H1 (cell line): ENCODE data around the gene MMAB.

ENCODE experiments used
- SP1 ChIP-seq: IDR thresholded peaks from 2 replicates; pipeline ENCODE4 v1.6.1; 2011; ENCODE audit warnings: low read depth, low read length
- TAF1 ChIP-seq: IDR thresholded peaks from 2 replicates; pipeline ENCODE4 v1.6.1; 2011; ENCODE audit warnings: mild to moderate bottlenecking, low read depth, low read length
- TF ChIP-seq, protein P1 (sequence below), 3 experiments: IDR thresholded peaks; 1 replicate in 2 of 3; 2 replicates in 1 of 3; pipeline versions ENCODE4 v1.5.1 to v1.6.1; 2011; ENCODE audit warnings: low read length in 3 of 3, mild to moderate bottlenecking in 3 of 3, inconsistent platforms in 2 of 3, low read depth in 1 of 3, moderate library complexity in 1 of 3; ENCODE audit not compliant: insufficient read depth in 1 of 3; ENCODE audit errors: control extremely low read depth in 1 of 3

DNA sequence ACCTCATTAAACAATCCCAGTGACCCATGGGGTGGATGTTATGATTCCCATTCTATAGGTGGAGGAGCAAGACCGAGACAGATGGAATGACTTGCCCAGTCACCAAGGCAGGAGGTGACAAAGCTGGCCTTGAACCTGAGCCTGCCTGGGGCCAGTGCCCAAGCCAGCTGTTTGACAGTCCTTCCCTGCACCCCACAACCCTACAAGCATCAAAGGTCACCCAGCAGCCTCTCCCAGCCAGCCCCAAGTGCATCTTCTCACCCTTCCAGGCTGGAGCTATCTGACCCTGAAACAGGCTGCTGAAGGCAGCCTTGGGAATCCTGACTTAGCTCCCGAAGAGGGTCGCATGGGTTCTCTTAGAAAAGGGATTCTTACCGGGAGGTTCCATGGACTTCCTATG, 20.3 kb downstream of the MMAB start:
- TF ChIP-seq SP1 (no peak), TAF1 (no peak)
- TF ChIP-seq, protein P1, sequence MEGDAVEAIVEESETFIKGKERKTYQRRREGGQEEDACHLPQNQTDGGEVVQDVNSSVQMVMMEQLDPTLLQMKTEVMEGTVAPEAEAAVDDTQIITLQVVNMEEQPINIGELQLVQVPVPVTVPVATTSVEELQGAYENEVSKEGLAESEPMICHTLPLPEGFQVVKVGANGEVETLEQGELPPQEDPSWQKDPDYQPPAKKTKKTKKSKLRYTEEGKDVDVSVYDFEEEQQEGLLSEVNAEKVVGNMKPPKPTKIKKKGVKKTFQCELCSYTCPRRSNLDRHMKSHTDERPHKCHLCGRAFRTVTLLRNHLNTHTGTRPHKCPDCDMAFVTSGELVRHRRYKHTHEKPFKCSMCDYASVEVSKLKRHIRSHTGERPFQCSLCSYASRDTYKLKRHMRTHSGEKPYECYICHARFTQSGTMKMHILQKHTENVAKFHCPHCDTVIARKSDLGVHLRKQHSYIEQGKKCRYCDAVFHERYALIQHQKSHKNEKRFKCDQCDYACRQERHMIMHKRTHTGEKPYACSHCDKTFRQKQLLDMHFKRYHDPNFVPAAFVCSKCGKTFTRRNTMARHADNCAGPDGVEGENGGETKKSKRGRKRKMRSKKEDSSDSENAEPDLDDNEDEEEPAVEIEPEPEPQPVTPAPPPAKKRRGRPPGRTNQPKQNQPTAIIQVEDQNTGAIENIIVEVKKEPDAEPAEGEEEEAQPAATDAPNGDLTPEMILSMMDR (IDR thresholded peaks at IDR 0.05; ENCODE audit: control extremely low read depth in 1 of 3, insufficient read depth in 1 of 3, low read depth in 1 of 3, low read length in 3 of 3) = no peak
